Stimulated activated CD4-positive, alpha-beta T cell treated with anti-CD3 and anti-CD28 coated beads, Interleukin-2, amount 100 ng/mL, for 24 hours (primary cell): ENCODE results near the gene OLFML3.
"Not testable (repeated sequence)": the region's sequence is repeated elsewhere in the genome, so short reads cannot be mapped to it uniquely, and the experiment has no call there.

Experiments used
- DNase-seq, 2 donors: peaks; one replicate each; pipeline ENCODE4 v3.0.0-alpha.2; 2020

Gene OLFML3

DNA sequence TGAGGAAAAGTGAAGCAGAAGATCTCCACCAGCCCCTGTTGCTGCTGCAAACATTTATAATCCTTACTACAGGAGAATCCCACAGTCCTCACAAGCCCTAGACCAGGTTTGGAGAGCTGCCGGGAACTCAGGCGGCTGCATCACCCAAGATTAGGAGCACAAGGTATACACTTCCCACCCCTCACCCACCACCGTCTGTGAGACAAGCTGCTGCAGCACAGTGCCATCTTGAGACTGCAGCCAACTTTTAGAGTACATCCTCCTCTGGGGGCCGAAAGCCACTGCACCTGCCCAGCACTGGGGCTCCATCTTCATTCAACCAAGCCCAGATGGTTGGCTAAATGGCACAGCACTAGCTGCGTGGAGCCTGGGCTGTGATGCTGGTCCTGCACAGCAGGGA is 13.8 kb downstream of the OLFML3 start:
- DNase-seq = no peak

DNA sequence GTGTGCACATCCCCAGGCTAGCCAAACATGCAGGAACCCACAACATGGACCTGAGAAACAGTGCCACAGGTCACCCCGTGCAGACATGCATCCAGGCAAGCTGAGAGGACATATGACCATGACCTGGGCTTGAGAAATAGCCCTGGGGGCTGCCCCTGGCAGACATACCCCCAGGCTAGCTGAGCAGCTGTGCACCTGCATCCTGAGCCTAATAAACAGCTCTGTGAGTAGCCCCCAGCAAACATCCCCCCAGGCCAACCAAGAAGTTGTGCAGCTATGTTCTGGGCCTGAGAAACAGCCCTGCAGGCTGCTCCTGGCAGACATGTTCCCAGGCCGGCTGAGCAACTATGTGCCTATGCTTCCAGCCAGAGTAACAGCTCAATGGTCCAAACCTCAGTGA is 14.5 kb downstream of the OLFML3 start:
- DNase-seq = no peak

DNA sequence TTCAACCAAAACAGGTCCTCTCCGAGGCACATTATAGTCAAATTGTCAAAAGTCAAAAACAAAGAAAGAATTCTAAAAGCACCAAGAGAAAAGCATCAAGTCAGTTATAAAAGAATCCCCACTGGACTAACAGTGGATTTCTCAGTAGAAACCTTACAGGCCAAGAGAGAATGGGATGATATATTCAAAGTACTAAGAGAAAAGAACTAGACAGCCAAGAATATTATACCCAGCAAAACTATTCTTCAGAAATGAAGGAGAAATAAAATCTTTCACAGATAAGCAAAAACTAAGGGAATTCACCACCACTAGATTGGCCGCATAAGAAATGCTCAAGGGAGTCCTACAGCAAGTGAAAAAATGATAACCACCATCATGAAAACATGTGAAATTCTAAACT is 16.1 kb downstream of the OLFML3 start:
- no peak for DNase-seq

- no peak for DNase-seq
These were observed 19.1 kb downstream of the OLFML3 start for GRCh38 chr1:113998361-113998760.

DNA sequence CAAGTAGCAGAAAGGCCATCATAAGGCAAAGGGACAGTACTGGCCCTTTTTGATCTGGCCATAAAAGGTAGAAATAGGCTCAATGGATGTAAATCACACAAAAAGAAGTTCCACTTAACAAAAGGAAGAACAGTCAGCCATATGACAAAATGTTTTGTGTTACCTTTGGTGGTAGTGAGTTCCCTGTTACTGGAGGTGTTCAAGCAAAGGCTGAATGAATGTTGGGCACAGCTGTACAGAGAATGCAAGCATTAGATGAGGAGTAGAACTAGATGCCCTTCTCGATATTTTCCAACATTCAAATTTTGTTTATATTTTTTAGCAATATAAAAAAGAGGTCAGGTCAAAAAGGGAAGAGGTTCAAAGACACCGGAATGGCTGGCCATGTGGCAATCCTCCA is 20.0 kb downstream of the OLFML3 start:
- no peak for DNase-seq

DNA sequence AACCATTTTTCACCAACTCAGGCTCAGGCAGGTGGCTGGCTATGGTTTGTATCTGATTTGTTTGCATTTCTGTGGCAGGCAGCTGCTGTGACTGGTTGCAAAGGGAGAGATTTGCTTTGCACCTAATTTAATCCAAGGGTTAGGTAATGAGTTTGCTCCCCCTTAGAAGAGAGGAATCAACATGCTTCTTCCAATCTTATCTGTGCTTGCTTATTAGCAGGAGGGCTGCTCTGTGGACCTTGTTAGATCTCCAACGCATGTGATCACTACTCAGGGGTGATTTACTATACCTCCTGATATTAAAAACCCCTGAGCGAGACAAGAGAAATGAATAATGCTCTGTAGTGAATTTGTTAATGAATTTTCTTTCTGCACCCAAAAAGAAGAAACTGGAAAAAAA is 20.5 kb downstream of the OLFML3 start:
- no peak for DNase-seq

- DNase-seq = no peak
These were observed 21.1 kb downstream of the OLFML3 start for GRCh38 chr1:114000406-114000805.

DNA sequence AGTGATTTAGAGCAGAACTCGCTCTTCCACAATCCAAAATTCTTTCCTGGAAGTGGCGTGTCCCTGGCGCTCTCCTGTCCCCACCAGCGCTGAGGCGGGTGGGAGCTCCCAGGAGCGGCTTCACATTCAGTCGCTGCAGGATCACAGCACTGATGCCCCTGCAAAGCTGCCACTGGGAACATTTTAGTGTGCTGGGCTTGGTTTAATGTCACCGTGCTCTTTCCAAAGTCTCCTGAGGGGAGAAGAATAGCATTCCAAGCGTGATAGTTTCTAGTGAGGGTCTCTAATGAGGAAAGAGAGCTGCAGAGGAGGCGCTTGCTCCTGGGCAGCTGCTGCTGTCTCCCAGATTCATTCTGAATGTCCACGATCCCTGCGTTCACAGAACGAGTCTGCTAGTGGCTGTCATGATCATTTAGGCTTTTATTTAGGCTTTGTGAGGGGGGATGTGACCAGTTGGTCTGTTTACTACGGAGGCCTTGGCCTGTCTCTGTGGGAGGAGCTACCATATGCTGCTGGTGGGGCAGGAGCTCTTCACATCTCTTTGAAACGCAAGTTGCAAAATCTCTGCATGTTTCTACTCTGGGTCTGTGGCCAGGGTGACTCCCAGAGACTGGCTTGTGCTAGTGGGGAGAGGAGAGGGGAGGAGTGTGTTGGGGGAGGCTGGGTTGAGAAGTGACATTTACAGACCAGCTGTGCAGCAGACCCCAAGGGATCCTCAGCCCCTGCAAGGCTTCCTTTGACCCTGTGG is 23.4 kb downstream of the OLFML3 start:
- DNase-seq = no peak

DNA sequence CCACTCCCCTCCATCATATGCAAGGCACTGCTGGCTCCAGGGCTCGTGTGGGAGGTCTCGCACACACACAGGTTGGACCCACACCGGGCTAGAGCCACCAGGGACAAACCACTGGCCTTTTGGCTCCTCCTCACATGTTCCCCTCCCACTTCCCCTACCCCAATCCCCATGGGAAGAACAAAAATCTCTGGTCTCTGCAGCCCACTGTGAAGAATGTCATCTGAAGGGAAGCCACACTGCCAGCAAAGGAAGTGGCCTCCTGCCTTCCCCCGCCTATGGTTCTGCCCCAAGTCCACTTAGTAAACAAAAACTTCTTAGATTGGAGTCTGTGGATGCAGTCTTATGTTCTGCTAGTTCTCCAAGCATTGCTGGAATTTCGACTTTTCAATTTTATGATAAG is 24.2 kb downstream of the OLFML3 start:
- DNase-seq = no peak

DNA sequence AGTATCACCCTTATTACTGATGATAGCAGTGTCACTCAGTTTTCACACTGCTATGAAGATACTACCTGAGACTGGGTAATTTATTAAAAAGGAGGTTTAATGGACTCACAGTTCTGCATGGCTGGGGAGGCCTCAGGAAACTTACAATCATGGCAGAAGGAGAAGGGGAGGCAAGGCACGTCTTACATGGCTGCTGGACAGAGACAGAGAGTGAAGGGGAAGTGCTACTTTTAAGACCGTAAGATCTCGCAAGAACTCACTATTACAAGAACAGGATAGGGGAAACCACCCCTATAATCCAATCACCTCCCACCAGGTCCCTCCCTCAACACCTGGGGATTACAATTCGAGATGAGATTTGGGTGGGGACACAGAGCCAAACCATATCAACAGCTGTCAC is 27.6 kb downstream of the OLFML3 start:
- not testable (repeated sequence) for DNase-seq

GRCh38 chr1:114008480-114008941 is 29.2 kb downstream of the OLFML3 start:
- no peak for DNase-seq

- DNase-seq = no peak
These were observed 29.7 kb downstream of the OLFML3 start for GRCh38 chr1:114008993-114009392.

GRCh38 chr1:114009393-114009792 is 30.1 kb downstream of the OLFML3 start:
- DNase-seq = no peak

DNA sequence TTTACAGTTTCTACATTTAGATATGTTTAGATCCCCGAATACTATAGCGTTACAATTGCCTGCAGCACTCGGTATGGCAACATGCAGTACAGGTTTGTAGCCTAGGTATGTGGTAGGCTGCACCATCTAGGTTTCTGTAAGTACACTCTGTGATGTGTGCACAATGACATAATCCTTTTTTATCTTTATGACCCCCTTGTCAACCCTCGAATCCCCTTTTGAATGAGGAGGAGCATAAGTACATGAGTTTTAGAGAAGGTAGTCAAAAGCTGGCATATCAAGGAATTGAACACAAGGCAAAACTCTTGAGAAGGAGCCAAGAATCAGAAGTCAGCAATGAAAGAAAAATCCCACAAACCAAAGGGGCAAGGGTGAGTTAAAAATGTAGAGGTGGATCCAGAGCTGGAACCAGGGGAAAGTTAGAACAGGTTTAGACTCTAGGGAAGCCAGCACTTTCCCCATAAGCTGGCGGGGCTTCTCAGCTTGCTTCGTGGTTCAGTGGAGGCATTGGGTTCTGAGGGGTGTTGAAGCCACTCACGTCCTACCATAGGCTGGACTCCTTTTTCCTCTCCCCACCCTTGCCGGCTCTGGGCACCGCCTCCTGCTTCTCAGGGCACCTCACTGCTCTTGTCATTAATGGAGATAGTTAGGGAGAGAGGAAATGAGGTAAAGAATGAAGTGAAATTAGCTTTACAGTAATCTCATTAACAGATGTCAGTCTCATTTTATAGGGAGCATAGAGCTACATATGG is 31.3 kb downstream of the OLFML3 start:
- DNase-seq = no peak

- DNase-seq = no peak
These were observed 32.5 kb downstream of the OLFML3 start for GRCh38 chr1:114011796-114012195.

- DNase-seq = no peak
These were observed 35.8 kb downstream of the OLFML3 start for GRCh38 chr1:114015075-114015474.

GRCh38 chr1:114019724-114020123 is 40.5 kb downstream of the OLFML3 start:
- not testable (repeated sequence) for DNase-seq

DNA sequence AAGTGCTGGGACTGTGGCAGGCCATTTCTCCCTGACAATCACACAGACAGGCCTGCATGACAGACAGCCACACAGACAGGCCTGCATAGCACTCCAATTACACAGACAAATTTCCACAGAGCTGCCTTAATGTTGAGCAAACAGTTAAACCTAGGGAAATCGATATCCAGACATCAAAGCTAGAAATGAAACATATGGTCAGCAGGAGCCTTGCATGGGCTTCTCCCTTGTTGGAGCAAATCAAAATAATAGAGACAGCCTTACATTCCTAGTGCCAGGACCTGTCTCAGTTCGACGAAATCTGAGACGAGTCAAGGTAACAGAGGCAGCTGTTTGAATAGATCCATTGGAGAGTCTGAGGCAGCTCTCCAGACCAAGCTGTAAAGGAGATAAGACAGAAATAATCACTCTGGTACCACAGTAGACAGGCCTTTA is 42.4 kb downstream of the OLFML3 start:
- no peak for DNase-seq

DNA sequence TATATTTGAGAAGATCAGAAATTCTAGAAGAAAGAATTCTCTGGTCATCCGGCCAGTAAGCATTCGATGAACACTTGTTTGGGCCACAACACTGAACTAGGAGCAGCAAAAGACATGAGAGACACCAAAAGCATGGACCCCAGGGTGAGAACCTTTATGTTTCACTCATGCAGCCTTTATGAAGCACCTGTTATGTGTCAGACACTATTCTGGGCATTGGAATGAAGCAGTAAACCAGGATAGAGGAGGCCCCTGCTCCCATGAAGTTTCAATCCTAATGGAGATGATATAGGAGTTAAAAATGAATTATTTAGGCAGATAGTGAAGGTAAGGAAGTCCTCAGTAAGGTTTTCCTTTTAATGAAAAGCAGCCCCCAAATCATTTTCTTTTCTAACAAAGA is 43.6 kb downstream of the OLFML3 start:
- no peak for DNase-seq

GRCh38 chr1:114023377-114023776 is 44.1 kb downstream of the OLFML3 start:
- DNase-seq = no peak

- DNase-seq = no peak
These were observed 44.8 kb downstream of the OLFML3 start for GRCh38 chr1:114024049-114024448.

GRCh38 chr1:114025609-114026401 is 46.5 kb downstream of the OLFML3 start:
- no peak for DNase-seq

- no peak for DNase-seq
These were observed 47.5 kb downstream of the OLFML3 start for GRCh38 chr1:114026797-114027196.
